Measurements from ENCODE around the gene RMND1. TPM values are rescaled to one million over a fixed set of nuclear protein-coding genes. Genes with fewer than 3 reads are reported as not detected.

The RMND1 gene, protein sequence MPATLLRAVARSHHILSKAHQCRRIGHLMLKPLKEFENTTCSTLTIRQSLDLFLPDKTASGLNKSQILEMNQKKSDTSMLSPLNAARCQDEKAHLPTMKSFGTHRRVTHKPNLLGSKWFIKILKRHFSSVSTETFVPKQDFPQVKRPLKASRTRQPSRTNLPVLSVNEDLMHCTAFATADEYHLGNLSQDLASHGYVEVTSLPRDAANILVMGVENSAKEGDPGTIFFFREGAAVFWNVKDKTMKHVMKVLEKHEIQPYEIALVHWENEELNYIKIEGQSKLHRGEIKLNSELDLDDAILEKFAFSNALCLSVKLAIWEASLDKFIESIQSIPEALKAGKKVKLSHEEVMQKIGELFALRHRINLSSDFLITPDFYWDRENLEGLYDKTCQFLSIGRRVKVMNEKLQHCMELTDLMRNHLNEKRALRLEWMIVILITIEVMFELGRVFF
- 10 to 100 TPM; 10.6 to 14.7 (median 11.3) TPM for total RNA-seq
- total RNA-seq (2013): 20.4 TPM

DNA sequence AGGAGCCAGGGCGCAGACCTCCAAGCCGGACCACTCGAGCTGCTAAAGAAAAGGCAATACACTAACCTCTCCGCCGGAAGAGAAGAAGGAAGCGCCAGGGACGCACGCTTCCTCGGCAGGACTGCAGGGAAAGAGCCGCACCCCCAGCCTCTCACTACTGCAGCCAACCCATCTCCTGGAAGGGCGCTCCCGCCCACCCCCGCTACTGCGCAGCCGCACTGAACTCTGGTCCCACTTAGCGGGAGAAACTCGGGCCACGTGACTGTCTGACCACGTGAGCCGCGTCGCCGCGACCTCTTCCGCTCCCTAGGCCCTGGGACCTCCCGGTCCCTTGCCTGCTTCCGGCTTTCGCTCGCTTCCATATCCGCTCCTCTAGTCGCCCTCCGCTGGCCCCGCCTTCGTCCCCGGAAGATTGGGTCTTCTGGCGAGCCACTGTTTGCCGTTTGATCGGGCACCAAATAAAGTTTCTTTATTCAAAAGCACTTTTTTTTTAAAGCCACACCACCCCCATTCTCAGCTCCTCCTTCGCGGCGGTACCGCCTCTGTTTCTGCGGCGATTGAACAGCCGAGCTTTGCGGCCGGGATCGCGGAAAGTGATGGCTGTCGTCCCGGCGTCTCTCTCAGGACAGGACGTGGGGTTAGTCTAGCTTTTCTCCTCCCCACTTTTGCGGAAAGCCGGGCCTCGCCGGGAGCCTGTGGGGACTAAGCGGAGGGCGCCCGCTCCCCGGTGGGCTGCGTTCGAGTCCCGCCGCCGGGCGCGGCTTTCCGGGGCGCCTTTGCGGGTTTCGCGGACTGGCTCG, at the start of gene RMND1:
Gene RMND1 (minus strand): TSS at position 177 of the 800 bp plus-strand sequence. CDS start 6,315 bp downstream, outside the sequence.
- TF ChIP-seq, protein P1, sequence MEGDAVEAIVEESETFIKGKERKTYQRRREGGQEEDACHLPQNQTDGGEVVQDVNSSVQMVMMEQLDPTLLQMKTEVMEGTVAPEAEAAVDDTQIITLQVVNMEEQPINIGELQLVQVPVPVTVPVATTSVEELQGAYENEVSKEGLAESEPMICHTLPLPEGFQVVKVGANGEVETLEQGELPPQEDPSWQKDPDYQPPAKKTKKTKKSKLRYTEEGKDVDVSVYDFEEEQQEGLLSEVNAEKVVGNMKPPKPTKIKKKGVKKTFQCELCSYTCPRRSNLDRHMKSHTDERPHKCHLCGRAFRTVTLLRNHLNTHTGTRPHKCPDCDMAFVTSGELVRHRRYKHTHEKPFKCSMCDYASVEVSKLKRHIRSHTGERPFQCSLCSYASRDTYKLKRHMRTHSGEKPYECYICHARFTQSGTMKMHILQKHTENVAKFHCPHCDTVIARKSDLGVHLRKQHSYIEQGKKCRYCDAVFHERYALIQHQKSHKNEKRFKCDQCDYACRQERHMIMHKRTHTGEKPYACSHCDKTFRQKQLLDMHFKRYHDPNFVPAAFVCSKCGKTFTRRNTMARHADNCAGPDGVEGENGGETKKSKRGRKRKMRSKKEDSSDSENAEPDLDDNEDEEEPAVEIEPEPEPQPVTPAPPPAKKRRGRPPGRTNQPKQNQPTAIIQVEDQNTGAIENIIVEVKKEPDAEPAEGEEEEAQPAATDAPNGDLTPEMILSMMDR (IDR thresholded peaks at IDR 0.05): no peak
- peak; percentile 97 to 100 for DNase-seq
- H3K36me3 ChIP-seq (ENCODE audit: control insufficient read depth, insufficient read depth, low read length): no peaks in the 10 kb centered on the region
- H3K4me1 ChIP-seq (ENCODE audit: control insufficient read depth, insufficient read depth, low read length): peaks cover 4% of the 10 kb centered on the region
- WGBS (ENCODE audit: insufficient coverage): under 1% methylated on average over 74 of the region's 74 CpGs
- intact Hi-C loops (cut with micrococcal nuclease): loop anchor here (1.0 to 5.0 kb wide), 4 partner anchors 62 to 1531 kb away; partner anchors contain the start of gene FBXO5
- Mint-ChIP-seq H3K36me3 (no peaks in the 10 kb centered on the region), H3K4me3 (peak within 1 kb of the TSS; percentile 98), H3K27me3 (ENCODE audit: low read depth in 2 of 2) (no peaks in the 10 kb centered on the region), H3K9me3 (no peaks in the 10 kb centered on the region), H3K27ac (peak within 1 kb of the TSS; percentile 90 to 91), H3K4me1 (peaks cover 42 to 43% of the 10 kb centered on the region in 2 donors)
- peak; percentile 93 to 99 (median 95) for ATAC-seq
- H3K4me3 ChIP-seq (ENCODE audit: low read length): peak within 1 kb of the TSS; percentile 80
- H3K9me3 ChIP-seq (ENCODE audit: control insufficient read depth, insufficient read depth, low read length): no peaks in the 10 kb centered on the region
- H3K27ac ChIP-seq (ENCODE audit: low read length): peak within 1 kb of the TSS; percentile 86
- H3K27me3 ChIP-seq (ENCODE audit: control insufficient read depth, insufficient read depth, low read length): no peaks in the 10 kb centered on the region

DNA sequence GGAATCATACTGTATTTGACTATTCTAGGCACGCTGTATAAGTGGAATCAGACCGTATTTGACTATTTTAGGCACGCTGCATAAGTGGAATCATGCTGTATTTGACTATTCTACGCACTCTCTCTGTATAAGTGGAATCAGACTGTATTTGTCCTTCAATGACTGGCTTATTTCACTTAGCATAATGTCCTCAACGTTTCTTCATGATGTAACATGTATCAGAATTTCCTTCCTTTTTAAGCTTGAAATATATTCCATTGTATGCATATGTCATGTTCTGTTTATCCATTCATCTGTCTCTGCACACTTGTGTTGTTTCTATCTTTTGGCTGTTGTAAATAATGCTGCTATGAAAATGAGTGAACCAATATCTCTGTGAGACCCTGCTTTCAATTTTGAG, 47.6 kb upstream of the RMND1 start:
- H3K4me1 Mint-ChIP-seq: peaks cover 0 to 2% of the 10 kb centered on the region in 2 donors
- Histone ChIP-seq H3K4me1 (ENCODE audit: control insufficient read depth, insufficient read depth, low read length) (no peaks in the 10 kb centered on the region), H3K27me3 (ENCODE audit: control insufficient read depth, insufficient read depth, low read length) (peaks cover 6% of the 10 kb centered on the region), H3K9me3 (ENCODE audit: control insufficient read depth, insufficient read depth, low read length) (no peaks in the 10 kb centered on the region), H3K27ac (ENCODE audit: low read length) (no peak overlapping the region), H3K4me3 (ENCODE audit: low read length) (no peak overlapping the region), H3K36me3 (ENCODE audit: control insufficient read depth, insufficient read depth, low read length) (no peaks in the 10 kb centered on the region)
- TF ChIP-seq, protein P1 (IDR thresholded peaks at IDR 0.05): no peak
- intact Hi-C loops (cut with micrococcal nuclease): no loop called here
- H3K27me3 Mint-ChIP-seq (ENCODE audit: low read depth in 2 of 2): peaks cover 20 to 39% of the 10 kb centered on the region in 2 donors
- no peaks in the 10 kb centered on the region for H3K36me3 Mint-ChIP-seq
- H3K27ac Mint-ChIP-seq: no peak overlapping the region
- 96% methylated on average over 4 of the region's 5 CpGs for WGBS (ENCODE audit: insufficient coverage)
- ATAC-seq: no peak
- no peak for DNase-seq
- H3K4me3 Mint-ChIP-seq: no peak overlapping the region
- H3K9me3 Mint-ChIP-seq: no peaks in the 10 kb centered on the region

DNA sequence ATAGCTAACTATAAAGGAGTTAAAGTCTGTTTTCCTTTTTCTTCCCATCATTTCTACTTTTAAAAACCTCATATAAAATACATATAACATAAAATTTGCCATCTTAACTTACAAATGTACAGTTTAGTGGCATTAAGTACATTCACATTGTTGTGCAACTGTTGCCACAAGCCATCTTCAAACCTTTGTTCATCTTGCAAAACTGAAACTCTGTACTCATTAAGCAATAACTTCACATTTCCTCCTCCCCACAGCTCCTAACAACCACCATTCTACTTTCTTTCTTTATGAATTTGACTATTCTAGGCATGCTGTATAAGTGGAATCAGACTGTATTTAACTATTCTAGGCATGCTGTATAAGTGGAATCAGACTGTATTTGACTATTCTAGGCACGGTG, 46.4 kb upstream of the RMND1 start:
- Histone ChIP-seq H3K9me3 (ENCODE audit: control insufficient read depth, insufficient read depth, low read length) (no peaks in the 10 kb centered on the region), H3K36me3 (ENCODE audit: control insufficient read depth, insufficient read depth, low read length) (no peaks in the 10 kb centered on the region), H3K27ac (ENCODE audit: low read length) (no peak overlapping the region), H3K27me3 (ENCODE audit: control insufficient read depth, insufficient read depth, low read length) (peaks cover 15% of the 10 kb centered on the region), H3K4me3 (ENCODE audit: low read length) (no peak overlapping the region), H3K4me1 (ENCODE audit: control insufficient read depth, insufficient read depth, low read length) (peaks cover 7% of the 10 kb centered on the region)
- ATAC-seq (no peak), DNase-seq (no peak)
- intact Hi-C loops (cut with micrococcal nuclease): no loop called here
- peaks cover 0 to 5% of the 10 kb centered on the region in 2 donors for H3K4me1 Mint-ChIP-seq
- H3K4me3 Mint-ChIP-seq: no peak overlapping the region
- no peaks in the 10 kb centered on the region for H3K9me3 Mint-ChIP-seq
- WGBS (ENCODE audit: insufficient coverage): 100% methylated on average over 1 of the region's 1 CpG
- peaks cover 26 to 42% of the 10 kb centered on the region in 2 donors for H3K27me3 Mint-ChIP-seq (ENCODE audit: low read depth in 2 of 2)
- no peak overlapping the region for H3K27ac Mint-ChIP-seq
- TF ChIP-seq, protein P1 (IDR thresholded peaks at IDR 0.05): no peak
- no peaks in the 10 kb centered on the region for H3K36me3 Mint-ChIP-seq

All from natural killer cell (primary cell).